Progenitor cell of endocrine pancreas (in vitro differentiated cells): ENCODE results near the gene GUSB. TPM values are rescaled to one million over a fixed set of nuclear protein-coding genes. Genes with fewer than 3 reads are reported as not detected.

ENCODE experiments used
- DNase-seq: peaks from one replicate; pipeline ENCODE4 v3.0.0; 2021; ENCODE audit warnings: low spot score; ENCODE audit not compliant: unreplicated experiment
- H3K27ac Mint-ChIP-seq: 2 replicates; pipeline ENCODE4 v1.8.0; 2021; ENCODE audit warnings: mild to moderate bottlenecking, moderate library complexity, mixed read lengths
- H3K27me3 Mint-ChIP-seq: 2 replicates; pipeline ENCODE4 v1.8.0; 2021; ENCODE audit warnings: mixed read lengths
- H3K36me3 Mint-ChIP-seq: 2 replicates; pipeline ENCODE4 v1.8.0; 2022; ENCODE audit warnings: mixed read lengths; ENCODE audit not compliant: insufficient read depth
- H3K4me1 Mint-ChIP-seq: 2 replicates; pipeline ENCODE4 v1.8.0; 2021; ENCODE audit warnings: low read depth, mixed read lengths
- H3K4me3 Mint-ChIP-seq: 2 replicates; pipeline ENCODE4 v1.8.0; 2021; ENCODE audit warnings: low read depth, mild to moderate bottlenecking, moderate library complexity, mixed read lengths
- H3K9me3 Mint-ChIP-seq: 2 replicates; pipeline ENCODE4 v1.8.0; 2021; ENCODE audit warnings: low read depth, mixed read lengths
- total RNA-seq: library from RNA; stranded (reverse); gene quantifications from 2 replicates; pipeline ENCODE4 v1.2.1, GENCODE V29; 2021
- TF ChIP-seq, protein P1 (sequence below): fragments of 200-600 bp; sonication (generic); IDR thresholded peaks from one replicate; pipeline ENCODE4 v1.5.0; 2021; ENCODE audit warnings: antibody characterized with exemption, mild to moderate bottlenecking; ENCODE audit not compliant: unreplicated experiment

The GUSB gene
- total RNA-seq, 1 donor from 2014 or later, result 53.9 TPM

DNA sequence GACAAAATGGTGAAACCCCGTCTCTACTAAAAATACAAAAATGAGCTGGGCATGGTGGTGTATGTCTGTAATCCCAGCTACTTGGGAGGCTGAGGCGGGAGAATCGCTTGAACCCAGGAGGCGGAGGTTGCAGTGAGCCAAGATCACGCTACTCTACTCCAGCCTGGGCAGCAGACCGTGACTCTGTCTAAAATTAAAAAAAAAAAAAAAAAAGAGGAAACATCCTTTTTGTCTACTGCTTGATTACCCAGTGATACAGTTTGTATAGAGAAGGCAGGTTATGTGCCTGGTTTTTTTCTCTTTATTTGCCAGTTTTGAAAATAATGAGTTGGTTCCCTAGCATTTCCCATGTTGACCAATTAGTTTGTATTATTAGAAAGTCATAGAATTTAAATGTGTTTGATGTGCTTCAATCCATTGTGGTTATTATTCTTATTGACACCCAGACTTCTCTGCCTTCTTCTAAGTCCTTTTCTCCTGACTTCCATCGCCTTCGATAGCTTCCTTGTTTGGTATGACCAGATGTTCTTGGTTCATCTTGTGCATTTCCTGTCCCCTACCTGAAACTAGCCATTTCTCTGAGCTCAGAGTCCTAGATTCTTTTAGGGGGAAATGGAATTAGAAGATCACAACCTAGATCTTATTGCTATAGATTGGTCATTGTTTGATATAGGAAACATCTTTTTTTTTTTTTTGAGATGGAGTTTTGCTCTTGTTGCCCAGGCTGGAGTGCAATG lies 65.9 kb downstream of the GUSB start:
- Mint-ChIP-seq H3K27me3 (no peaks in the 10 kb centered on the region), H3K9me3 (peaks cover 6% of the 10 kb centered on the region), H3K4me3 (no peak overlapping the region), H3K4me1 (peaks cover 5% of the 10 kb centered on the region), H3K36me3 (peaks cover 14% of the 10 kb centered on the region), H3K27ac (no peak overlapping the region)
- TF ChIP-seq, protein P1, sequence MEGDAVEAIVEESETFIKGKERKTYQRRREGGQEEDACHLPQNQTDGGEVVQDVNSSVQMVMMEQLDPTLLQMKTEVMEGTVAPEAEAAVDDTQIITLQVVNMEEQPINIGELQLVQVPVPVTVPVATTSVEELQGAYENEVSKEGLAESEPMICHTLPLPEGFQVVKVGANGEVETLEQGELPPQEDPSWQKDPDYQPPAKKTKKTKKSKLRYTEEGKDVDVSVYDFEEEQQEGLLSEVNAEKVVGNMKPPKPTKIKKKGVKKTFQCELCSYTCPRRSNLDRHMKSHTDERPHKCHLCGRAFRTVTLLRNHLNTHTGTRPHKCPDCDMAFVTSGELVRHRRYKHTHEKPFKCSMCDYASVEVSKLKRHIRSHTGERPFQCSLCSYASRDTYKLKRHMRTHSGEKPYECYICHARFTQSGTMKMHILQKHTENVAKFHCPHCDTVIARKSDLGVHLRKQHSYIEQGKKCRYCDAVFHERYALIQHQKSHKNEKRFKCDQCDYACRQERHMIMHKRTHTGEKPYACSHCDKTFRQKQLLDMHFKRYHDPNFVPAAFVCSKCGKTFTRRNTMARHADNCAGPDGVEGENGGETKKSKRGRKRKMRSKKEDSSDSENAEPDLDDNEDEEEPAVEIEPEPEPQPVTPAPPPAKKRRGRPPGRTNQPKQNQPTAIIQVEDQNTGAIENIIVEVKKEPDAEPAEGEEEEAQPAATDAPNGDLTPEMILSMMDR, result no peak
- DNase-seq, result no peak

DNA sequence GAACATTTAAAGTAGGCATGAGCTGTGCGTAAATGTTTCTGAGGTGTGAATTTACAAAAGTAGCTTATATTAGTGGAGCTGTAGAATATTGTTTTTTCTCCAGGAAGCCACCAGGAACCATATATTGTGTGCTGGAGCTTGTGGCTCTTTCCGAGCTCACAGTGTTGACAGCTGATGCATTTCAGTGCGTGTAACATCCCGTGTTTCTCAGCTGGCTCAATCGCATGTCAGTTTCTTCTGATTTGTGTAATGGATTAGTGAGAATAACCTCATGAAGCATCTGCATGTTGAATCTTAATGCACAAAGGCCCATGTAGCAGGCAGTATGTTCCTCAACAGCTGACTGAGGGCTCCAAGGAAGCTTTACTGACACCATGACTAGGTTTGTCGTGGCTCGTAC lies 69.8 kb downstream of the GUSB start:
- TF ChIP-seq, protein P1, result no peak
- no peak for DNase-seq

More for the DNA sequence above, 69.8 kb downstream of the GUSB start:
- Mint-ChIP-seq H3K9me3 (no peaks in the 10 kb centered on the region), H3K27me3 (no peaks in the 10 kb centered on the region), H3K4me3 (no peak overlapping the region), H3K27ac (no peak overlapping the region), H3K36me3 (peaks cover 3% of the 10 kb centered on the region), H3K4me1 (peaks cover 10% of the 10 kb centered on the region)

Other genes starting within 250 kb of the GUSB start
- 25.0 and 28.9 TPM in 2 replicates for gene VKORC1L1, start 109.1 kb downstream of the GUSB start, total RNA-seq
- gene ASL, start 93.6 kb upstream of the GUSB start, total RNA-seq, result 35.9 and 37.5 TPM in 2 replicates
- 32.4 and 34.8 TPM in 2 replicates for gene CRCP, start 132.6 kb upstream of the GUSB start, total RNA-seq
- 29.6 and 30.5 TPM in 2 replicates for gene TPST1, start 223.1 kb upstream of the GUSB start, total RNA-seq